HepG2 (cell line): ENCODE data around the gene ERICH6. TPM values are rescaled to one million over a fixed set of nuclear protein-coding genes. Genes with fewer than 3 reads are reported as not detected.

Experiments used
- BCL6 ChIP-seq: IDR thresholded peaks from 2 replicates; pipeline ENCODE4 v1.6.1; 2016; ENCODE audit warnings: missing genetic modification reagents, missing compliant biosample characterization
- CHD4 ChIP-seq: fragments of 200-600 bp; sonication (generic); IDR thresholded peaks from 2 replicates; pipeline ENCODE4 v1.7.0; 2017; ENCODE audit warnings: mild to moderate bottlenecking, low read length, borderline replicate concordance
- DPF2 ChIP-seq: sonication (generic); formaldehyde crosslinking; IDR thresholded peaks from 2 replicates; pipeline ENCODE4 v1.4.0; 2020; ENCODE audit warnings: mild to moderate bottlenecking, low read depth, missing genetic modification reagents, borderline replicate concordance
- FOSL2 ChIP-seq: sonication (generic); formaldehyde crosslinking; IDR thresholded peaks from 2 replicates; pipeline ENCODE4 v1.4.0; 2020; ENCODE audit warnings: missing genetic modification reagents
- IKZF4 ChIP-seq: sonication (generic); formaldehyde crosslinking; IDR thresholded peaks from 2 replicates; pipeline ENCODE4 v1.5.1; 2020; ENCODE audit warnings: borderline replicate concordance, mild to moderate bottlenecking, low read depth, missing genetic modification reagents; ENCODE audit errors: not compliant biosample characterization
- MED1 ChIP-seq: sonication (generic); formaldehyde crosslinking; IDR thresholded peaks from 2 replicates; pipeline ENCODE4 v1.4.0; 2020; ENCODE audit warnings: missing genetic modification reagents
- MED13 ChIP-seq: sonication (generic); formaldehyde crosslinking; IDR thresholded peaks from 2 replicates; pipeline ENCODE4 v1.5.0; 2020; ENCODE audit warnings: missing genetic modification reagents
- NCOA1 ChIP-seq: sonication (generic); formaldehyde crosslinking; IDR thresholded peaks from 2 replicates; pipeline ENCODE4 v1.9.0; 2021; ENCODE audit warnings: missing genetic modification reagents
- NFKBIZ ChIP-seq: IDR thresholded peaks from 2 replicates; pipeline ENCODE4 v1.6.1; 2018; ENCODE audit warnings: missing genetic modification reagents, missing compliant biosample characterization
- SALL2 ChIP-seq: sonication (generic); formaldehyde crosslinking; IDR thresholded peaks from 2 replicates; pipeline ENCODE4 v1.8.1; 2023; ENCODE audit warnings: mild to moderate bottlenecking, missing genetic modification reagents, inconsistent platforms
- SKI ChIP-seq: fragments of 450-650 bp; IDR thresholded peaks from one replicate; pipeline ENCODE4 v1.6.1; 2018; ENCODE audit warnings: mild to moderate bottlenecking; ENCODE audit not compliant: partially characterized antibody
- SOX13 ChIP-seq, 3 experiments: fragments of 450-650 bp in 1 of 3; sonication (generic) in 1 of 3; formaldehyde crosslinking in 1 of 3; IDR thresholded peaks in 2 of 3; conservative IDR thresholded peaks in 1 of 3; 2 replicates each; pipeline versions ENCODE4 v1.5.0 to v1.6.1; 2016 to 2020; ENCODE audit warnings: antibody characterized with exemption in 1 of 3, mild to moderate bottlenecking in 1 of 3, missing compliant biosample characterization in 1 of 3, missing genetic modification reagents in 1 of 3, moderate library complexity in 1 of 3
- TEAD2 ChIP-seq: sonication (generic); formaldehyde crosslinking; IDR thresholded peaks from 2 replicates; pipeline ENCODE4 v1.9.0; 2021; ENCODE audit warnings: missing genetic modification reagents
- TEAD3 ChIP-seq: optimal IDR thresholded peaks from 2 replicates; pipeline ENCODE3; 2016; ENCODE audit warnings: borderline replicate concordance
- TOE1 ChIP-seq: sonication (generic); formaldehyde crosslinking; IDR thresholded peaks from 2 replicates; pipeline ENCODE4 v1.4.0; 2020; ENCODE audit warnings: mild to moderate bottlenecking, missing genetic modification reagents
- ZBTB3 ChIP-seq: sonication (generic); formaldehyde crosslinking; IDR thresholded peaks from 2 replicates; pipeline ENCODE4 v1.4.0; 2020; ENCODE audit warnings: low read depth, mild to moderate bottlenecking, moderate library complexity, missing genetic modification reagents, borderline replicate concordance
- ZMYM3 ChIP-seq: sonication (generic); formaldehyde crosslinking; IDR thresholded peaks from 2 replicates; pipeline ENCODE4 v1.5.1; 2020; ENCODE audit warnings: mild to moderate bottlenecking, missing genetic modification reagents
- ZNF160 ChIP-seq: sonication (generic); formaldehyde crosslinking; IDR thresholded peaks from 2 replicates; pipeline ENCODE4 v1.8.0; 2022; ENCODE audit warnings: mild to moderate bottlenecking, inconsistent platforms, missing genetic modification reagents
- ZNF292 ChIP-seq: sonication (generic); formaldehyde crosslinking; IDR thresholded peaks from 2 replicates; pipeline ENCODE4 v1.8.1; 2022; ENCODE audit warnings: mild to moderate bottlenecking, low read depth, missing genetic modification reagents, borderline replicate concordance
- ZNF331 ChIP-seq: sonication (generic); formaldehyde crosslinking; IDR thresholded peaks from 2 replicates; pipeline ENCODE4 v1.4.0; 2020; ENCODE audit warnings: missing genetic modification reagents
- ZNF430 ChIP-seq: sonication (generic); formaldehyde crosslinking; IDR thresholded peaks from 2 replicates; pipeline ENCODE4 v1.9.0; 2021; ENCODE audit warnings: mild to moderate bottlenecking, missing genetic modification reagents
- ZNF768 ChIP-seq: sonication (generic); formaldehyde crosslinking; IDR thresholded peaks from 2 replicates; pipeline ENCODE4 v1.4.0; 2020; ENCODE audit warnings: missing genetic modification reagents
- polyA plus RNA-seq, 8 experiments: library from polyadenylated mRNA; depleted of rRNA in 3 of 8; stranded (reverse) in 7 of 8; unstranded in 1 of 8; fragments of >200 nt; fragmentation: Illumina TruSeq in 4 of 8; extraction: Trizol in 4 of 8; gene quantifications; 2 replicates each; pipeline versions ENCODE4 v1.2.1 to v1.2.3, GENCODE V29; 2011 to 2016; ENCODE audit warnings: low read depth in 4 of 8, missing spikeins in 1 of 8, mixed read lengths in 1 of 8; ENCODE audit not compliant: insufficient read depth in 1 of 8
- total RNA-seq, 5 experiments: library from RNA; depleted of rRNA; stranded (reverse); fragments of >200 nt; fragmentation: Illumina TruSeq; extraction: Trizol; gene quantifications; 2 replicates each; pipeline ENCODE4 v1.2.3, GENCODE V29; 2016; ENCODE audit warnings: low read depth in 1 of 5
- TF ChIP-seq, protein P1 (sequence below): IDR thresholded peaks from 2 replicates; pipeline ENCODE4 v1.6.1; 2016
- TF ChIP-seq, protein P2 (sequence below): sonication (generic); formaldehyde crosslinking; IDR thresholded peaks from 2 replicates; pipeline ENCODE4 v1.4.0; 2020; ENCODE audit warnings: missing genetic modification reagents, low read depth, mild to moderate bottlenecking, borderline replicate concordance
- TF ChIP-seq, protein P3 (sequence below): sonication (generic); formaldehyde crosslinking; IDR thresholded peaks from 2 replicates; pipeline ENCODE4 v1.4.0; 2020; ENCODE audit warnings: missing genetic modification reagents
- TF ChIP-seq, protein P4 (sequence below): sonication (generic); formaldehyde crosslinking; IDR thresholded peaks from 2 replicates; pipeline ENCODE4 v1.4.0; 2020; ENCODE audit warnings: missing genetic modification reagents

Gene ERICH6
- total and polyA plus RNA-seq, 2 of the 13 experiments (the other 11 are each of a cell fraction or from before 2014, with no cell fraction given): 0.03 TPM; not detected in 1

DNA sequence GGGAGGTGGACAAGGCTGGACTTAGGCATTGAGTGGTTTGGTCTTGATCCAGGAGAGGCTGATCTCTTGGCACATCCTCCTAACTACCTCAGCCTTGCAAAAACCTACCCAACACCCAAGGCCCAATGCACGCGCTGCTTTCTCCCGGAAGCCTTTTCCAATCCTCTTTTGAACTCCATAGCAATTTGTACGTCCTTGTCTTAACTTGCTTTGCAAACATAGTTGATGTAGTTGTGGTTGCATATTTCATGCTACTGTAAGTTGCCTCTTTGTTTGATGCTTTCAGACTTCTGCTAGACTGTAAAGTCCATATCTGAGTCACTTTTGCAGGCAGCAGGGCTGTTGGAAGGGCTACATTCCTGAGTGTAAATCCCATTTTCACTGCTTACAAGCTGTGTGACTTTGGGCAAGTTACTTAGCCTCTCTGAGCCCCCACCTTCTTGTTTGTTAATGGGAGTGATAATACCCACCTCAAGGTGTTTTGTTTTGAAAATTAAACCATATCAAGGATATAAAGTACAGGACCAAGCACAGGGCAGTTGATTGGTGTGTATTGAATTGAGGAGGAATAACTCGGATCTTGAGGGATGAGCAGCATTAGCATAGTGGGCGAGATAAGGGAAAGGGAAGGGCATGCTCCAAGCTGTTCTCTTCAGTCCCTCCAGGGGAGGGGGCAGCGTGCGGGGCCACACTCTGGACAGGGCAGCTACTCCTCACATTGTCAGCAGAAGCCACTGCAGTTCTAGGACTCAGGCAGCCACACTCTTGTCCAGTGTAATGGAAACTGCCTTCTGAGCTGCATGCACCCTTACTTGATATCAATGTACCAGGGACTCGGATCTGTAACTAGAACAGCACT lies 30.4 kb upstream of the ERICH6 start (continued):
- TF ChIP-seq IKZF4 (no peak), SKI (peak; percentile 49), NCOA1 (CRISPR knock-in tag) (peak; percentile 73; the same call in 1 of the 2 replicates), ZNF331 (CRISPR knock-in tag) (peak; percentile 7; the same call in 1 of the 2 replicates), MED1 (peak; percentile 60; the same call in 1 of the 2 replicates), TOE1 (CRISPR knock-in tag) (no peak), TEAD2 (CRISPR knock-in tag) (0 out of 2 replicates have a peak, but pooled peaks have one; percentile 36), BCL6 (CRISPR knock-in tag) (peak; percentile 56; the same call in 1 of the 2 replicates), TEAD3 (CRISPR knock-in tag) (peak; percentile 63), ZNF292 (CRISPR knock-in tag) (peak; percentile 18; the same call in 1 of the 2 replicates), DPF2 (peak; percentile 17; the same call in 1 of the 2 replicates), MED13 (CRISPR knock-in tag) (peak; percentile 63; the same call in 1 of the 2 replicates), SALL2 (peak; percentile 68), ZNF430 (CRISPR knock-in tag) (no peak), ZNF768 (CRISPR knock-in tag) (peak; percentile 97), NFKBIZ (CRISPR knock-in tag) (peak; percentile 63; the same call in 1 of the 2 replicates), CHD4 (peak; percentile 91; the same call in 1 of the 2 replicates), FOSL2 (CRISPR knock-in tag) (peak; percentile 86), ZBTB3 (CRISPR knock-in tag) (no peak), SOX13 (IDR thresholded peaks at IDR 0.05) (no peak), SOX13 (CRISPR knock-in tag; conservative IDR thresholded peaks at IDR 0.05 in 1 of 2, IDR thresholded peaks at IDR 0.05 in 1 of 2) (peak in 1 of 2 experiments; percentile 78; a peak in 1 of 4 replicates), ZMYM3 (peak; percentile 98), ZNF160 (CRISPR knock-in tag) (no peak)
- TF ChIP-seq, protein P1, sequence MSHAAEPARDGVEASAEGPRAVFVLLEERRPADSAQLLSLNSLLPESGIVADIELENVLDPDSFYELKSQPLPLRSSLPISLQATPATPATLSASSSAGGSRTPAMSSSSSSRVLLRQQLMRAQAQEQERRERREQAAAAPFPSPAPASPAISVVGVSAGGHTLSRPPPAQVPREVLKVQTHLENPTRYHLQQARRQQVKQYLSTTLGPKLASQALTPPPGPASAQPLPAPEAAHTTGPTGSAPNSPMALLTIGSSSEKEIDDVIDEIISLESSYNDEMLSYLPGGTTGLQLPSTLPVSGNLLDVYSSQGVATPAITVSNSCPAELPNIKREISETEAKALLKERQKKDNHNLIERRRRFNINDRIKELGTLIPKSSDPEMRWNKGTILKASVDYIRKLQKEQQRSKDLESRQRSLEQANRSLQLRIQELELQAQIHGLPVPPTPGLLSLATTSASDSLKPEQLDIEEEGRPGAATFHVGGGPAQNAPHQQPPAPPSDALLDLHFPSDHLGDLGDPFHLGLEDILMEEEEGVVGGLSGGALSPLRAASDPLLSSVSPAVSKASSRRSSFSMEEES (CRISPR knock-in tag): peak; percentile 49; the same call in 1 of the 2 replicates
- TF ChIP-seq, protein P2, sequence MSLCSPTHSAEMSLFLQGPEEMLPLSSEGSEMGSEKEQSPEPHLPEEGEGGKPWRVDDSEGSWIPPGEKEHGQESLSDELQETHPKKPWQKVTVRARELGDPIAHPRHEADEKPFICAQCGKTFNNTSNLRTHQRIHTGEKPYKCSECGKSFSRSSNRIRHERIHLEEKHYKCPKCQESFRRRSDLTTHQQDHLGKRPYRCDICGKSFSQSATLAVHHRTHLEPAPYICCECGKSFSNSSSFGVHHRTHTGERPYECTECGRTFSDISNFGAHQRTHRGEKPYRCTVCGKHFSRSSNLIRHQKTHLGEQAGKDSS (CRISPR knock-in tag): 0 out of 2 replicates have a peak, but pooled peaks have one; percentile 4
- TF ChIP-seq, protein P3, sequence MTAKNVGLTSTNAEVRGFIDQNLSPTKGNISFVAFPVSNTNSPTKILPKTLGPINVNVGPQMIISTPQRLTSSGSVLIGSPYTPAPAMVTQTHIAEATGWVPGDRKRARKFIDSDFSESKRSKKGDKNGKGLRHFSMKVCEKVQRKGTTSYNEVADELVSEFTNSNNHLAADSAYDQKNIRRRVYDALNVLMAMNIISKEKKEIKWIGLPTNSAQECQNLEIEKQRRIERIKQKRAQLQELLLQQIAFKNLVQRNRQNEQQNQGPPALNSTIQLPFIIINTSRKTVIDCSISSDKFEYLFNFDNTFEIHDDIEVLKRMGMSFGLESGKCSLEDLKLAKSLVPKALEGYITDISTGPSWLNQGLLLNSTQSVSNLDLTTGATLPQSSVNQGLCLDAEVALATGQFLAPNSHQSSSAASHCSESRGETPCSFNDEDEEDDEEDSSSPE (CRISPR knock-in tag): no peak
- TF ChIP-seq, protein P4, sequence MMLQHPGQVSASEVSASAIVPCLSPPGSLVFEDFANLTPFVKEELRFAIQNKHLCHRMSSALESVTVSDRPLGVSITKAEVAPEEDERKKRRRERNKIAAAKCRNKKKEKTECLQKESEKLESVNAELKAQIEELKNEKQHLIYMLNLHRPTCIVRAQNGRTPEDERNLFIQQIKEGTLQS (CRISPR knock-in tag): 0 out of 2 replicates have a peak, but pooled peaks have one; percentile 11
